Measurements from ENCODE around the gene CENPM.

DNA sequence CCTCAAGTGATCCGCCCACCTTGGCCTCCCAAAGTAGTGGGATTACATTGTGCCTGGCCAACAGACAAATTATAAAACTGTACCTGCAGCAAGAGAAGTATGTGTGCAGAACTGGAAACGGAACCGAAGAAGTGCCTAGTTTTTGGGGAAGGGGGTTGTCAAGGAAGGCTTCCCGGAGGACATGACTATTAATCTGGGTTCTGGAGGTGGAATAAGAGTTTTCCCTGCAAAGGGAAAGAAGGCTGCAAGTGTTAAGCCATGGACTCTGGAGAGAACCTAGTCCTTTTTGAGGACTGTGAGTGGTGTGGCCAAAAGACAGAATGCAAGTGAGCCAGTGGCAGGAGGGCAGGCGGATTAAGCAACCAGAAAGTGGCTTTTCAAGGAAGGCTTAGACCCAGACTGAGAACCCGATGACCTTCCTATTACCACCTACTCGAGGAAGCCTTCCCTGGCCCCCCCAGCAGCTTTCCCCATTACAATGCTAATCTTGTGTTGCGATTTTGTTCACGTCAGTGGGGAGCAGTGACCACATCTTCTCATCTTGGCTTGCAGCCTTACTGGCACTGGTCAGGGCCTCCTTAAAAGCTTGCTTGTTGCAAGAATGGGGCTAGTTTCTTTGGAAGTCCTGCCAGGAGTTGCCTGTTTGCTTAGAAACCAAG, 16.6 kb upstream of the CENPM start:
- TF ChIP-seq POLR2A (IDR thresholded peaks at IDR 0.05), result no peak
- TF ChIP-seq, protein P1, sequence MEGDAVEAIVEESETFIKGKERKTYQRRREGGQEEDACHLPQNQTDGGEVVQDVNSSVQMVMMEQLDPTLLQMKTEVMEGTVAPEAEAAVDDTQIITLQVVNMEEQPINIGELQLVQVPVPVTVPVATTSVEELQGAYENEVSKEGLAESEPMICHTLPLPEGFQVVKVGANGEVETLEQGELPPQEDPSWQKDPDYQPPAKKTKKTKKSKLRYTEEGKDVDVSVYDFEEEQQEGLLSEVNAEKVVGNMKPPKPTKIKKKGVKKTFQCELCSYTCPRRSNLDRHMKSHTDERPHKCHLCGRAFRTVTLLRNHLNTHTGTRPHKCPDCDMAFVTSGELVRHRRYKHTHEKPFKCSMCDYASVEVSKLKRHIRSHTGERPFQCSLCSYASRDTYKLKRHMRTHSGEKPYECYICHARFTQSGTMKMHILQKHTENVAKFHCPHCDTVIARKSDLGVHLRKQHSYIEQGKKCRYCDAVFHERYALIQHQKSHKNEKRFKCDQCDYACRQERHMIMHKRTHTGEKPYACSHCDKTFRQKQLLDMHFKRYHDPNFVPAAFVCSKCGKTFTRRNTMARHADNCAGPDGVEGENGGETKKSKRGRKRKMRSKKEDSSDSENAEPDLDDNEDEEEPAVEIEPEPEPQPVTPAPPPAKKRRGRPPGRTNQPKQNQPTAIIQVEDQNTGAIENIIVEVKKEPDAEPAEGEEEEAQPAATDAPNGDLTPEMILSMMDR (IDR thresholded peaks at IDR 0.05 in 4 of 5, conservative IDR thresholded peaks at IDR 0.05 in 1 of 5), result no peak
